GOT3 (cell line): ENCODE measurements around the gene SETD1B.
"Not testable (repeated sequence)": the region's sequence is repeated elsewhere in the genome, so short reads cannot be mapped to it uniquely, and the experiment has no call there.

Source experiments
- DNase-seq: peaks from one replicate; lab custom pipeline; 2025; ENCODE audit warnings: mixed read lengths; lab: John Stamatoyannopoulos, UW

Gene SETD1B

GRCh38 chr12:121780429-121780828, 23.4 kb upstream of the SETD1B start:
- no peak for DNase-seq

- no peak for DNase-seq
Measured at GRCh38 chr12:121781484-121781997, 22.3 kb upstream of the SETD1B start.

GRCh38 chr12:121781998-121782979, 21.5 kb upstream of the SETD1B start:
- no peak for DNase-seq

DNA sequence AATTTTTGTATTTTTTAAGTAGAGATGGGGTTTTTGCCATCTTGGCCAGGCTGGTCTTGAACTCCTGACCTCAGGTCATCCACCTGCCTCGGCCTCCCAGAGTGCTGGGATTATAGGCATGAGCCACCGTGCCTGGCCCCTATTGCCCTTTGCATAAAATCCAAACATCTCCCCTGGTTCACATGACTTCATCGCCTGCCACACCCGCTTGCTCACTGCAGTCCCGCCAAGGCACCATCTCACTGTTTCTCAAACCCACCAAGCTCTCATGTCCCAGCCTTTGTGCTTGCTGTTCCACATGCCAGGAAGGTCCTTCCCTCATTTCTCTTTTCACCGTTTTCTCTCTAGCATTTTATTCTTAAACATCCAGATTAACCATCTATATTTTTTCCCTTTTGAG, 20.0 kb upstream of the SETD1B start:
- no peak for DNase-seq

DNA sequence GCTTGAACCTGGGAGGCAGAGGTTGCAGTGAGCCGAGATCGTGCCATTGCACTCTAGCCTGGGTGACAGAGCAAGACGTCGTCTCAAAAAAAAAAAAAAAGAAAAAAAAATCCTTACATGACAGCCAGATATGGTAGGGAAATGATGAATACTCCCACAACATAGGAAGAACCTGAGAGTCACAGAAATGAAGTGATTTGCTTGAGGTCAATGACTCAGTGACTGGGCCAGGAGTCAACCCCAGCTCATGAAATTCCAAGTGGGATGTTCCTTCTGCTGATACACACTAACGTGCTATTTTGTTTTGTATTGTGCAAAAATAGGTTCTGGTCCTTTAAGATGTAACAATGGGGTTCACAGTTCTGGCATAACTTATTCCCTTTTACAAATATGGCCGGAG, 19.3 kb upstream of the SETD1B start:
- DNase-seq: no peak

GRCh38 chr12:121786440-121786825, 17.4 kb upstream of the SETD1B start:
- peak; percentile 52 for DNase-seq

- no peak for DNase-seq
Measured at GRCh38 chr12:121787063-121788025, 16.5 kb upstream of the SETD1B start.

- no peak for DNase-seq
Measured at GRCh38 chr12:121788176-121788818, 15.5 kb upstream of the SETD1B start.

DNA sequence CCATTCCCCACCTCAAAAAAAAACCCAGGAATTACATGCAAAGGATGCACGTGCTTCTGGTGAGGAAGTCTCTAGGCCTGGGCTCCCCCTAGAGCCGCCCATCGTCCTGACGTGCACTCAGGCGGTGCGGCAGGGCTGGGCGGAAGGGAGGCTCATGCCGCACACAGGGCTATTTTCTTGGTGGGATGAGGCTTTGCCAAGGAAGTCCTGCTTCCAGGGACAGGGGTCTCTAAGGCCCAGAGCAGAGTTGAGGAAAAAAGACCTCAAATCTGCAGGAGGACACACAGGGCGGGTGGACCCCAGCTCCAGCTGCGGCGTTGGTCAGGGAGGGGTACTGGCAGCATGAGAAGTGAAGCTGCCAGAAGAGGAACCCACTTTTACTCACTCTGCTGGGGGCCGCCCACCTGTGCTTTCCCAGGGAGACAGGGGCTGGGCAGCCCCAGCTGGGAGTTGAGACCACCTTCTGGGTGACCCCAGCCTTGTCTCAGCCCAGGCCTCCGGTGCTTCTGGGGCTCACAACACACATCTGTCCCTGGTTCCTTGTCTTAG, 14.5 kb upstream of the SETD1B start:
- DNase-seq: no peak

DNA sequence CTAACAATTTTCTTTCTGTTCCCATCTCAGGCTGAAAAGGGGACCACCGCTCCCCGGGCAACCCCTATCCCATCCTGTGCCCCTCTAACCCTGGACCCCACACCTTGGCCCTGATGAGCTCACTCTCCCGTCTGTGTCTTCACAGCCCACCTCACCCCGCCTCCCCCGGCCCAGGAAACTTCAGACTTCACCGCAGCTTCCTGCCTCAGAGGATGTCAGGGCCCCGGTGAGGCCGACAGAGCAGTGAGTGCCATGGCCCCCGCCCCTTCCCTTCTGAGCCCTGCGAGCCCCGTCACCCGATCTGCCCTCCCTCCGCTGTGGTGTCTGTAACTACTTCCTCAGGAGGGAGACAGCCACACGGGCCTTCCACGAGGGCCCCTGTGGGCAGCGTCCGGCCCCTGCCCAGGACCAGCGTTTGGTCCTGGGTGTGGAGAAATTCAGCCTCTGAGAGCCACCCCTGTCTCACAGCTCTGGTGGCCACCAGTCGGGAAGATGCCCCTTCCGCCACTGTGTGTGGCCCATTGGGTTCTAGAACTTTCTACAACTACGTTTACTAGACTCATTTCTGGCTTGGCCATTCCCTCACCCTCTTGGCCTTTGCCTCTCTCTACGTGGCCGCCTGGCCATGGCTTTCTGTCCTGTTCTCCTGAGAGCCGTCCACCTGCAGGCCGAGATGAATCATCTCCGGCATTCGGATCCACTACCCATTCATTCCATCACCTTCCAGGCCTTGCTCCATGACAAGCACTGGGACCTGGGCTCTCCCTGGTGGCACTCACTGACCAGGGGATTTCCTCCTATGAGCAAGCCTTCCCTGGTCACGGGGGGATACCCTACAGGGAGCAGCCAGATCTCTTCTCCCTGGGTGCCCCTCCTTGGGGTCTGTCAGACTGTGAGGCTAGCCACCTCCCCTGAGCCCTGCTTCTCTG, 13.7 kb upstream of the SETD1B start:
- no peak for DNase-seq

GRCh38 chr12:121790785-121791184, 13.0 kb upstream of the SETD1B start:
- not testable (repeated sequence) for DNase-seq

GRCh38 chr12:121791671-121792551, 11.9 kb upstream of the SETD1B start:
- DNase-seq: no peak

DNA sequence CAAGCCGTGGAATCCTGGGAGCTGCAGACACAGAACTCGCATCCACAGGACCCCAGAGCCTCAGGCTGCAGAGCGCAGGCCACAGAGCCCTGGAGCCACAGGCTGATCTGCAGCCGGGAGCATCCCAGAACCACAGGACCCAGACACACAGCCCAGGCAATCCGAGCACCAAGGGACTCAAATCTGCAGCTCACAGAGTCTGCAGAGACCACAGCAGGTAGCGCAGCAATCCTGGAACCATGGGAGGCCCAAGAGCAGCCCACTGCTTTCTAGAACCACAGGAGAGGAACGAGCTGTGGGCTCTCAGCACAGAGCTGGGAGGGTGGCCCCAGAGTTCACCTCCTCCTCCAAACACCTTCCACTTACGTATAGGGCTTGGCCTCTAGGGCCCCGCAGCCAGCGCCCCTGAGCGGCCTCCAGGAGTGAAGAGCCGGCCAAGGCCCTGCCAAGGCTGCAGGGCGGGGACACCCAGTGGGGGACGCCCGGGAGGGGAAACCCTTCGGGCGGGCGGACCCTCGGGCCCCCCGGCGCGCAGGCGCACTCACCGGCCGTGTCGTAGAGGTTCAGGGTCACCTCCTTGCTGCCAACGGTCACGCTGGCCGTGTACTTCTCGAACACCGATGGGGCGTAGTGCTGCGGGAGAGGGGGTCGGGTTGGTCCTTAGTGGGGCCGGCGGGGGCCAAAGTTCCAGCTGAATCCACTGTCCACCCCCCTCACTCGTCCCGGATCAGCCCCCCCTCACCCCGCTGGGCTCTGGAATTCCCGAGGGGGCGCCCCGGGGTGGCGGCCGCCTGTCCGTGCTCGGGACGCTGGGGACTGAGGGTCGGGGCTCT, 11.0 kb upstream of the SETD1B start:
- DNase-seq: no peak

DNA sequence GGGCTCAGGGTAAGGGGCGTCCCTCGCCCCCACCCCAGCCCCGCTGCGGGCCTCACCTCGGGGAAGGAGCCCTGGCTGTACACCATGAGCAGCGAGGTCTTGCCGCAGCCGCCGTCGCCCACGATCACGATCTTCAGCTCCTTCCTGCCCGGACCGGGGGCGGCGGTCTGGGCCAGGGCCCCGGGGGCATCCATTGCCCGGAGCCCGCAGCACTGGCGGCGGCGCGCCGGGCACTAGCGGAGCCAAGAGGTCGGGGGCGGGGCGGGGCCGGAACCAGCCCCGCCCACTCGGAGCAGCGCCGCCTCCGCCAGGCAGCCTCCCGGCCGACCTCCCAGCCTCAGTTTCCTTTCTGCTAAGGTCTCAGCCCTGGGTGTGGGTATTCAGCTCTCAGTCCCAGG, 10.4 kb upstream of the SETD1B start, which contains the start of gene RHOF:
RHOF (minus strand) TSS at position 249 of the 398 bp plus-strand sequence; CDS start at position 194, 55 bp downstream.
- DNase-seq: no peak

- peak; percentile 79 for DNase-seq
Measured at GRCh38 chr12:121793838-121794533, 9.8 kb upstream of the SETD1B start.

- no peak for DNase-seq
Measured at GRCh38 chr12:121794534-121795033, 9.2 kb upstream of the SETD1B start.
